H9 (cell line): ENCODE measurements around the gene LPCAT1. TPM values are rescaled to one million over a fixed set of nuclear protein-coding genes. Genes with fewer than 3 reads are reported as not detected.

Source experiments
- DNase-seq: peaks from one replicate; pipeline ENCODE4 v3.0.0-alpha.2; 2017
- H2AFZ ChIP-seq: one replicate; pipeline ENCODE4 v1.6.1; 2013; ENCODE audit warnings: mild to moderate bottlenecking, low read length, control low read depth, moderate library complexity
- H2AK5ac ChIP-seq: 2 replicates; pipeline ENCODE4 v1.6.1; 2013; ENCODE audit warnings: low read length, control low read depth, mixed read lengths; ENCODE audit not compliant: insufficient read length
- H2BK120ac ChIP-seq: one replicate; pipeline ENCODE4 v1.6.1; 2013; ENCODE audit warnings: low read depth, mild to moderate bottlenecking, low read length, control low read depth, inconsistent platforms; ENCODE audit not compliant: poor library complexity, severe bottlenecking
- H2BK12ac ChIP-seq: 2 replicates; pipeline ENCODE4 v1.6.1; 2013; ENCODE audit warnings: low read length, control low read depth, mixed read lengths, low read depth; ENCODE audit not compliant: insufficient read length
- H2BK15ac ChIP-seq: 2 replicates; pipeline ENCODE4 v1.6.1; 2013; ENCODE audit warnings: low read depth, low read length, control low read depth
- H2BK20ac ChIP-seq: one replicate; pipeline ENCODE4 v1.6.1; 2013; ENCODE audit warnings: low read depth, mild to moderate bottlenecking, low read length, control low read depth, inconsistent platforms; ENCODE audit not compliant: poor library complexity, severe bottlenecking
- H2BK5ac ChIP-seq: 2 replicates; pipeline ENCODE4 v1.6.1; 2013; ENCODE audit warnings: low read length, control low read depth, mixed read lengths; ENCODE audit not compliant: insufficient read length
- H3K14ac ChIP-seq: 2 replicates; pipeline ENCODE4 v1.6.1; 2013; ENCODE audit warnings: low read length, control low read depth; ENCODE audit not compliant: insufficient read depth
- H3K18ac ChIP-seq: 2 replicates; pipeline ENCODE4 v1.6.1; 2013; ENCODE audit warnings: low read depth, mild to moderate bottlenecking, mixed read lengths, low read length, control low read depth; ENCODE audit not compliant: insufficient read length
- H3K23ac ChIP-seq: 2 replicates; pipeline ENCODE4 v1.6.1; 2013; ENCODE audit warnings: low read length, control low read depth, mixed read lengths, low read depth; ENCODE audit not compliant: insufficient read length
- H3K23me2 ChIP-seq: 2 replicates; pipeline ENCODE4 v1.6.1; 2013; ENCODE audit warnings: low read depth, mild to moderate bottlenecking, mixed read lengths, low read length, control low read depth; ENCODE audit not compliant: insufficient read length, poor library complexity, severe bottlenecking
- H3K27ac ChIP-seq: 2 replicates; pipeline ENCODE4 v1.5.1; 2013; ENCODE audit warnings: low read length, control low read depth, mixed read lengths, low read depth; ENCODE audit not compliant: insufficient read length
- H3K27me3 ChIP-seq: 2 replicates; pipeline ENCODE4 v1.6.1; 2013; ENCODE audit warnings: low read length, control low read depth, inconsistent platforms; ENCODE audit not compliant: insufficient read depth
- H3K4ac ChIP-seq: 2 replicates; pipeline ENCODE4 v1.6.1; 2013; ENCODE audit warnings: low read depth, mild to moderate bottlenecking, control low read depth, inconsistent platforms, low read length, moderate library complexity
- H3K4me1 ChIP-seq: 2 replicates; pipeline ENCODE4 v1.6.1; 2013; ENCODE audit warnings: low read length, control low read depth, inconsistent platforms; ENCODE audit not compliant: insufficient read depth
- H3K4me2 ChIP-seq: 2 replicates; pipeline ENCODE4 v1.6.1; 2013; ENCODE audit warnings: low read length, control low read depth, mixed read lengths; ENCODE audit not compliant: insufficient read length, insufficient read depth
- H3K56ac ChIP-seq: 2 replicates; pipeline ENCODE4 v1.6.1; 2013; ENCODE audit warnings: low read depth, mild to moderate bottlenecking, mixed read lengths, low read length, control low read depth; ENCODE audit not compliant: insufficient read length
- H3K79me1 ChIP-seq: 2 replicates; pipeline ENCODE4 v1.6.1; 2013; ENCODE audit warnings: low read depth, mild to moderate bottlenecking, moderate library complexity, low read length, control low read depth, inconsistent platforms; ENCODE audit not compliant: insufficient read depth, poor library complexity, severe bottlenecking
- H3K79me2 ChIP-seq: 2 replicates; pipeline ENCODE4 v1.6.1; 2013; ENCODE audit warnings: low read length, control low read depth, inconsistent platforms; ENCODE audit not compliant: insufficient read depth
- H3K9ac ChIP-seq: 2 replicates; pipeline ENCODE4 v1.6.1; 2013; ENCODE audit warnings: low read length, control low read depth, mixed read lengths; ENCODE audit not compliant: insufficient read length; ENCODE audit errors: extremely low read depth
- H3K9me3 ChIP-seq: one replicate; pipeline ENCODE4 v1.6.1; 2013; ENCODE audit warnings: low read depth, low read length, inconsistent platforms; ENCODE audit not compliant: control insufficient read depth
- H3T11ph ChIP-seq: one replicate; pipeline ENCODE4 v1.6.1; 2013; ENCODE audit warnings: mild to moderate bottlenecking, low read length, control low read depth, inconsistent platforms
- H4K20me1 ChIP-seq: one replicate; pipeline ENCODE4 v1.6.1; 2013; ENCODE audit not compliant: control insufficient read depth, insufficient read length, insufficient read depth
- H4K5ac ChIP-seq: 2 replicates; pipeline ENCODE4 v1.6.1; 2013; ENCODE audit warnings: low read depth, mild to moderate bottlenecking, mixed read lengths, low read length, control low read depth; ENCODE audit not compliant: insufficient read length
- H4K8ac ChIP-seq: replicated peaks from 2 replicates; pipeline ENCODE4 v1.6.1; 2013; ENCODE audit warnings: low read length, control low read depth, mixed read lengths, low read depth; ENCODE audit not compliant: insufficient read length
- H4K91ac ChIP-seq: 2 replicates; pipeline ENCODE4 v1.6.1; 2013; ENCODE audit warnings: low read depth, mild to moderate bottlenecking, moderate library complexity, mixed read lengths, low read length, control low read depth; ENCODE audit not compliant: insufficient read length
- H3K27ac Mint-ChIP-seq, 3 experiments: 2 replicates in 2 of 3; 3 replicates in 1 of 3; pipeline ENCODE4 v1.8.0; 2020 to 2021; ENCODE audit warnings: mixed read lengths in 3 of 3, mild to moderate bottlenecking in 1 of 3, moderate library complexity in 1 of 3
- H3K27me3 Mint-ChIP-seq: 2 replicates; pipeline ENCODE4 v1.8.0; 2021; ENCODE audit warnings: low read depth, mild to moderate bottlenecking, moderate library complexity, mixed read lengths
- H3K36me3 Mint-ChIP-seq, 3 experiments: 2 replicates in 2 of 3; 3 replicates in 1 of 3; pipeline ENCODE4 v1.8.0; 2020 to 2021; ENCODE audit warnings: low read depth in 3 of 3, mixed read lengths in 3 of 3; ENCODE audit not compliant: insufficient read depth in 1 of 3
- H3K4me1 Mint-ChIP-seq, 2 experiments: 2 replicates each; pipeline ENCODE4 v1.8.0; 2020; ENCODE audit warnings: mixed read lengths in 2 of 2
- H3K4me3 Mint-ChIP-seq, 2 experiments: 2 replicates in 1 of 2; 3 replicates in 1 of 2; pipeline ENCODE4 v1.8.0; 2020 to 2021; ENCODE audit warnings: mild to moderate bottlenecking in 2 of 2, mixed read lengths in 2 of 2, moderate library complexity in 1 of 2
- H3K9me3 Mint-ChIP-seq, 2 experiments: 2 replicates in 1 of 2; 3 replicates in 1 of 2; pipeline ENCODE4 v1.8.0; 2020; ENCODE audit warnings: mild to moderate bottlenecking in 2 of 2, mixed read lengths in 2 of 2, moderate library complexity in 1 of 2
- CTCF ChIP-seq: fragments of 200-600 bp; sonication (generic); conservative IDR thresholded peaks from 3 replicates; pipeline ENCODE4 v1.8.0; 2021; ENCODE audit warnings: antibody characterized with exemption, mild to moderate bottlenecking
- WGBS: extraction: QIAGEN DNeasy Blood & Tissue Kit; methylation state at CpG from one replicate; pipeline ENCODE4 v1.1.7; 2013; ENCODE audit warnings: missing lambda C conversion rate, low lambda C conversion rate, mixed read lengths; ENCODE audit not compliant: insufficient read length; ENCODE audit errors: extremely low coverage; 5-methylcytosine and 5-hydroxymethylcytosine counted together
- total RNA-seq: library from RNA; stranded (reverse); gene quantifications from 2 replicates; pipeline ENCODE4 v1.2.1, GENCODE V29; 2021

The LPCAT1 gene
- total RNA-seq, 1 experiment from 2014 or later = 231 TPM

GRCh38 chr5:1546556-1546955, 22.8 kb upstream of the LPCAT1 start:
- H3K9me3 ChIP-seq = no peaks in the 10 kb centered on the region
- no peak overlapping the region for H3K14ac ChIP-seq
- H4K5ac ChIP-seq = no peak overlapping the region
- no CpG with 5 or more reads among the region's 18 CpGs for WGBS
- H4K91ac ChIP-seq = no peak overlapping the region
- H3K27me3 ChIP-seq = no peaks in the 10 kb centered on the region
- H3K56ac ChIP-seq = no peak overlapping the region
- no peak overlapping the region for H2AFZ ChIP-seq
- H3K18ac ChIP-seq = no peak overlapping the region
- peaks cover 0 to 2% of the 10 kb centered on the region in 2 experiments; a peak in 2 of 5 replicates for H3K9me3 Mint-ChIP-seq
- H3K79me2 ChIP-seq = no peaks in the 10 kb centered on the region
- no peak overlapping the region for H2BK5ac ChIP-seq
- no peaks in the 10 kb centered on the region for H3K23me2 ChIP-seq
- H3K23ac ChIP-seq = no peak overlapping the region
- no peak overlapping the region for H3K4me2 ChIP-seq
- no peak overlapping the region for H2AK5ac ChIP-seq
- peaks cover 11% of the 10 kb centered on the region for H3K27me3 Mint-ChIP-seq
- peaks cover under 1% of the 10 kb centered on the region in 2 experiments; a peak in 2 of 4 replicates for H3K4me1 Mint-ChIP-seq
- H2BK120ac ChIP-seq = no peak overlapping the region
- no peak overlapping the region for H3T11ph ChIP-seq
- no peak overlapping the region; a peak in 1 of 7 replicates for H3K27ac Mint-ChIP-seq
- no peak overlapping the region for H2BK20ac ChIP-seq
- H3K9ac ChIP-seq = no peak overlapping the region
- H3K27ac ChIP-seq = no peak overlapping the region
- no peak overlapping the region for H2BK12ac ChIP-seq
- H3K4ac ChIP-seq = no peak overlapping the region
- H3K79me1 ChIP-seq = no peaks in the 10 kb centered on the region
- H2BK15ac ChIP-seq = no peak overlapping the region
- H3K36me3 Mint-ChIP-seq = no peaks in the 10 kb centered on the region
- H4K8ac ChIP-seq = no peak overlapping the region
- H3K4me1 ChIP-seq = no peaks in the 10 kb centered on the region
- DNase-seq = no peak
- H3K4me3 Mint-ChIP-seq = no peak overlapping the region
- H4K20me1 ChIP-seq = no peaks in the 10 kb centered on the region
- no peak for TF ChIP-seq CTCF
